OCI-LY7 (cell line): ENCODE measurements around the gene SPATA32. TPM values are rescaled to one million over a fixed set of nuclear protein-coding genes. Genes with fewer than 3 reads are reported as not detected.

ENCODE experiments used
- BruUV-seq: library from RNA; stranded (reverse); fragments of 400-500 nt; replicated peaks from 2 replicates; lab custom pipeline; 2021; lab: Mats Ljungman, UMichigan
- CTCF ChIA-PET: fragments of 300-600 bp; sonication (Branson Sonifier 250); formaldehyde crosslinking; loops from one replicate; lab custom pipeline; 2022; ENCODE audit warnings: antibody characterized with exemption; ENCODE audit not compliant: unreplicated experiment; lab: Charles Lee
- POLR2A ChIA-PET: fragments of 300-600 bp; sonication (Branson Sonifier 250); formaldehyde crosslinking; loops from one replicate; lab custom pipeline; 2022; ENCODE audit warnings: antibody characterized with exemption; lab: Charles Lee
- DNase-seq: peaks from one replicate; pipeline ENCODE4 v3.0.0-alpha.2; 2015; ENCODE audit warnings: low spot score
- H2AFZ ChIP-seq: fragments of 200-600 bp; sonication (generic), shearing (Covaris generic); 2 replicates; pipeline ENCODE4 v1.6.1; 2014; ENCODE audit warnings: mild to moderate bottlenecking, antibody characterized with exemption, low read length, moderate library complexity
- H3K27ac ChIP-seq: fragments of 200-600 bp; sonication (generic); 2 replicates; pipeline ENCODE4 v1.5.1; 2014; ENCODE audit warnings: mixed run types, low read depth, mild to moderate bottlenecking, moderate library complexity, low read length, inconsistent platforms; ENCODE audit not compliant: poor library complexity, severe bottlenecking
- H3K36me3 ChIP-seq: fragments of 200-600 bp; sonication (generic); 2 replicates; pipeline ENCODE4 v1.6.1; 2014; ENCODE audit warnings: mild to moderate bottlenecking, antibody characterized with exemption, low read length, moderate library complexity, mixed read lengths; ENCODE audit not compliant: insufficient read depth
- H3K4me1 ChIP-seq: fragments of 200-600 bp; sonication (generic); 2 replicates; pipeline ENCODE4 v1.5.1; 2014; ENCODE audit warnings: mild to moderate bottlenecking, low read length; ENCODE audit not compliant: insufficient read depth, poor library complexity, severe bottlenecking
- H3K4me2 ChIP-seq: fragments of 200-600 bp; sonication (generic); 2 replicates; pipeline ENCODE4 v1.6.1; 2014; ENCODE audit warnings: mild to moderate bottlenecking, low read length
- H3K4me3 ChIP-seq: fragments of 200-600 bp; sonication (generic); 2 replicates; pipeline ENCODE4 v1.5.1; 2014; ENCODE audit warnings: mild to moderate bottlenecking, low read depth, low read length; ENCODE audit not compliant: poor library complexity, severe bottlenecking
- H3K79me2 ChIP-seq: fragments of 200-600 bp; sonication (generic); 2 replicates; pipeline ENCODE4 v1.6.1; 2016; ENCODE audit warnings: low read depth, mild to moderate bottlenecking, low read length, moderate library complexity, mixed read lengths; ENCODE audit not compliant: insufficient read depth
- H3K9me2 ChIP-seq: fragments of 200-600 bp; sonication (generic); 2 replicates; pipeline ENCODE4 v1.6.1; 2016; ENCODE audit warnings: mild to moderate bottlenecking, low read length, mixed read lengths; ENCODE audit not compliant: insufficient read depth
- H3K9me3 ChIP-seq: fragments of 200-600 bp; sonication (generic); 2 replicates; pipeline ENCODE4 v1.6.1; 2014; ENCODE audit warnings: mild to moderate bottlenecking, mixed run types, low read length, mixed read lengths
- H4K20me1 ChIP-seq: fragments of 200-600 bp; sonication (generic); 2 replicates; pipeline ENCODE4 v1.6.1; 2014; ENCODE audit warnings: mild to moderate bottlenecking, antibody characterized with exemption, low read length, moderate library complexity, mixed read lengths; ENCODE audit not compliant: insufficient read depth
- EZH2phosphoT487 ChIP-seq: fragments of 200-600 bp; sonication (generic); IDR thresholded peaks from 2 replicates; pipeline ENCODE4 v1.6.1; 2018; ENCODE audit warnings: low read depth, borderline replicate concordance, mild to moderate bottlenecking, mixed run types, antibody characterized with exemption, low read length, moderate library complexity, mixed read lengths
- intact Hi-C: fragments of 100-400 bp; cut with micrococcal nuclease; formaldehyde crosslinking; loops from one replicate; pipeline ENCODE4 v1.10.0; 2022; ENCODE audit not compliant: unreplicated experiment
- total RNA-seq, 2 experiments: library from RNA; depleted of rRNA in 1 of 2; stranded (reverse); fragments of >200 nt in 1 of 2; shearing (Covaris generic) in 1 of 2; gene quantifications; 2 replicates each; pipeline ENCODE4 v1.2.3, GENCODE V29; 2014 to 2022
- TF ChIP-seq, protein P1 (sequence below): fragments of 200-600 bp; sonication (generic); conservative IDR thresholded peaks from 2 replicates; pipeline ENCODE4 v1.5.1; 2014; ENCODE audit warnings: mild to moderate bottlenecking, antibody characterized with exemption, low read length, moderate library complexity, mixed read lengths

Gene SPATA32
- total RNA-seq, 2 experiments from 2014 or later = not detected

DNA sequence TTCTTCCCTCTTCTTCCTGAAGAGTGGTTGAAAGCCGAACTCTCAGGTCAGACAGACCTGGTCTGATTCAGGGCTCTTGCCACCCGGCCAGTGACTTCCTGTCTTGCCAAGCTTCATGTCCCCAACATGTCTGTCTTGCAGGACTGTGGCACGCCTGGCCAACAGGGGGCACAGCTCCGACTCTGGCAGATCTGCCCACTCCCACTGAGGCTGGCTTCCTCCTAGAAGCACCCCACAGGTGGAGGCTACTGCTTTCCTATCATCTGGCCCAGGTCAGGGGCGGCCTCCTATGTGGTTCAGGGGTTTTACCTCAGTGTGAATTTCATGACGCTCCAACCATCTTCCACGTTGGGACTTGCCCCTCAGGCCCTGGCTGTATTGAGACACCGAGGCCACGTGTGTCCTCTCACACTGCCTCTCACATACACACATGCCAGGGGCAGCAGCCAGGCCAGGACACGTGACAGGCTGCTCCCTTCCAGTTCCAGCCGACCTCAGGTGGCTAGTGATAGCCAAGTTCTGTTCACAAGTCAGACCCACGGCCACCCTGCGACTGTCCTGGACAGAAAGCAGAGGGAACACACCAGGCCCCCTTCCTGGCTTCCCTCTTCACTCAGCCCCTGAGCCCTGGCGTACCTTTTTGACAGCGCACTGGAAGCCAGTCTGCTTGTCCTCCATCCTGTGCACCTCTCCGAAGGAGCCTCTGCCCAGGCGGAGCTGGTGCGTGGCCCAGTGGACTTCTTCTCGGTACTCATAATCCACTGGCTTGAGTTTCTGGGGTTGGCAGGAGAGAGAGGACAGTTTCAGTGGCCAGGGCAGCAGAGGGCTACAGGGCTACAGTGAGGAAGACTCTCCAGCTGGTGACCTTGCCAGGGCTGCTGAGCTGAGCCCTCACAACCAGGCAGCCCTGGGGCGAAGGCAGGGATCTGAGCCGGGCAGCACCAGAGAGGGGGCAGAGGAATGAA, 22.6 kb upstream of the SPATA32 start:
- no peak overlapping the region for H3K27ac ChIP-seq
- no peaks in the 10 kb centered on the region for H4K20me1 ChIP-seq
- intact Hi-C loops = no loop called here
- DNase-seq = peak; percentile 46
- no peak overlapping the region for H3K4me2 ChIP-seq
- no peaks in the 10 kb centered on the region for H3K9me2 ChIP-seq
- no peak overlapping the region for H2AFZ ChIP-seq
- TF ChIP-seq, protein P1, sequence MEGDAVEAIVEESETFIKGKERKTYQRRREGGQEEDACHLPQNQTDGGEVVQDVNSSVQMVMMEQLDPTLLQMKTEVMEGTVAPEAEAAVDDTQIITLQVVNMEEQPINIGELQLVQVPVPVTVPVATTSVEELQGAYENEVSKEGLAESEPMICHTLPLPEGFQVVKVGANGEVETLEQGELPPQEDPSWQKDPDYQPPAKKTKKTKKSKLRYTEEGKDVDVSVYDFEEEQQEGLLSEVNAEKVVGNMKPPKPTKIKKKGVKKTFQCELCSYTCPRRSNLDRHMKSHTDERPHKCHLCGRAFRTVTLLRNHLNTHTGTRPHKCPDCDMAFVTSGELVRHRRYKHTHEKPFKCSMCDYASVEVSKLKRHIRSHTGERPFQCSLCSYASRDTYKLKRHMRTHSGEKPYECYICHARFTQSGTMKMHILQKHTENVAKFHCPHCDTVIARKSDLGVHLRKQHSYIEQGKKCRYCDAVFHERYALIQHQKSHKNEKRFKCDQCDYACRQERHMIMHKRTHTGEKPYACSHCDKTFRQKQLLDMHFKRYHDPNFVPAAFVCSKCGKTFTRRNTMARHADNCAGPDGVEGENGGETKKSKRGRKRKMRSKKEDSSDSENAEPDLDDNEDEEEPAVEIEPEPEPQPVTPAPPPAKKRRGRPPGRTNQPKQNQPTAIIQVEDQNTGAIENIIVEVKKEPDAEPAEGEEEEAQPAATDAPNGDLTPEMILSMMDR = peak; percentile 70
- no peak for TF ChIP-seq EZH2phosphoT487
- peaks cover 77% of the 10 kb centered on the region for H3K36me3 ChIP-seq
- ChIA-PET POLR2A (no interaction called here), CTCF (no interaction called here)
- no peaks in the 10 kb centered on the region for H3K9me3 ChIP-seq
- H3K79me2 ChIP-seq = no peaks in the 10 kb centered on the region
- no peaks in the 10 kb centered on the region for H3K4me1 ChIP-seq
- no peak overlapping the region for H3K4me3 ChIP-seq
- BruUV-seq = no TSS peak

- intact Hi-C loops = no loop called here
Observed at GRCh38 chr17:45283711-45284110, 21.8 kb upstream of the SPATA32 start.

More at GRCh38 chr17:45283711-45284110, 21.8 kb upstream of the SPATA32 start:
- Histone ChIP-seq H3K9me3 (no peaks in the 10 kb centered on the region), H2AFZ (no peak overlapping the region), H3K4me3 (no peak overlapping the region), H3K27ac (no peak overlapping the region), H4K20me1 (no peaks in the 10 kb centered on the region), H3K79me2 (no peaks in the 10 kb centered on the region), H3K4me2 (no peak overlapping the region), H3K36me3 (peaks cover 70% of the 10 kb centered on the region), H3K4me1 (no peaks in the 10 kb centered on the region), H3K9me2 (no peaks in the 10 kb centered on the region)
- TF ChIP-seq, protein P1 = no peak
- TF ChIP-seq EZH2phosphoT487 = no peak
- ChIA-PET CTCF (no interaction called here), POLR2A (interaction anchor here (1.2 kb wide), 1 partner anchor 29 kb away, joined by 4 read pairs; no protein-coding TSS in a partner anchor)
- BruUV-seq = no TSS peak
- DNase-seq = no peak
